Erythroblast (primary cell): ENCODE results near the gene TBCE.

ENCODE experiments used
- GATA1 ChIP-seq: IDR thresholded peaks from 2 replicates; pipeline ENCODE4 v1.6.1; 2011; ENCODE audit warnings: low read depth, mild to moderate bottlenecking, control low read depth, low read length, moderate library complexity
- POLR2A ChIP-seq: IDR thresholded peaks from 2 replicates; pipeline ENCODE4 v1.6.1; 2011; ENCODE audit warnings: mild to moderate bottlenecking, low read length

GRCh38 chr1:235397733-235398132 is 30.5 kb downstream of the TBCE start:
- TF ChIP-seq POLR2A: no peak
- TF ChIP-seq GATA1: no peak
